Activated naive CD4-positive, alpha-beta T cell treated with anti-CD3 and anti-CD28 coated beads, Interleukin-2, amount 10 ng/mL, durations not matched to agents 7 days and 5 days (primary cell): ENCODE data around the gene RAD51B.
A peak's percentile ranks its signal among the peaks of the same experiment; 100 is the strongest.
"Not testable (repeated sequence)": the region's sequence is repeated elsewhere in the genome, so short reads cannot be mapped to it uniquely, and the experiment has no call there.

Source experiments
- CTCF ChIA-PET: fragments of 350-600 bp; sonication (Branson Sonifier 250); formaldehyde crosslinking; loops from one replicate; lab custom pipeline; 2021; ENCODE audit warnings: antibody characterized with exemption; lab: Charles Lee
- DNase-seq: peaks from one replicate; pipeline ENCODE4 v3.0.0-alpha.2; 2020
- H3K27ac Mint-ChIP-seq: one replicate; pipeline ENCODE4 v1.8.0; 2021; ENCODE audit warnings: mild to moderate bottlenecking, moderate library complexity, mixed read lengths
- H3K27me3 Mint-ChIP-seq: one replicate; pipeline ENCODE4 v1.8.0; 2021; ENCODE audit warnings: mild to moderate bottlenecking, mixed read lengths
- H3K36me3 Mint-ChIP-seq: one replicate; pipeline ENCODE4 v1.8.0; 2021; ENCODE audit warnings: mixed read lengths
- H3K4me1 Mint-ChIP-seq: one replicate; pipeline ENCODE4 v1.8.0; 2021; ENCODE audit warnings: mixed read lengths
- H3K4me3 Mint-ChIP-seq: one replicate; pipeline ENCODE4 v1.8.0; 2021; ENCODE audit warnings: mild to moderate bottlenecking, moderate library complexity, mixed read lengths
- H3K9me3 Mint-ChIP-seq: one replicate; pipeline ENCODE4 v1.8.0; 2021; ENCODE audit warnings: mixed read lengths

Gene RAD51B

GRCh38 chr14:68691031-68691791 lies 871.6 kb downstream of the RAD51B start:
- DNase-seq = peak; percentile 19
- H3K36me3 Mint-ChIP-seq = no peaks in the 10 kb centered on the region
- H3K4me3 Mint-ChIP-seq = no peak overlapping the region
- peaks cover 43% of the 10 kb centered on the region for H3K27me3 Mint-ChIP-seq
- CTCF ChIA-PET = no interaction called here
- H3K9me3 Mint-ChIP-seq = no peaks in the 10 kb centered on the region
- H3K27ac Mint-ChIP-seq = no peak overlapping the region
- H3K4me1 Mint-ChIP-seq = peaks cover 17% of the 10 kb centered on the region

GRCh38 chr14:68691792-68692118 lies 872.2 kb downstream of the RAD51B start:
- DNase-seq = no peak
- Mint-ChIP-seq H3K4me3 (no peak overlapping the region), H3K9me3 (no peaks in the 10 kb centered on the region), H3K27me3 (peaks cover 43% of the 10 kb centered on the region), H3K27ac (no peak overlapping the region), H3K36me3 (no peaks in the 10 kb centered on the region), H3K4me1 (peaks cover 12% of the 10 kb centered on the region)
- CTCF ChIA-PET = no interaction called here

- Mint-ChIP-seq H3K27ac (no peak overlapping the region), H3K4me1 (peaks cover 9% of the 10 kb centered on the region), H3K4me3 (no peak overlapping the region), H3K27me3 (peaks cover 43% of the 10 kb centered on the region), H3K9me3 (no peaks in the 10 kb centered on the region), H3K36me3 (no peaks in the 10 kb centered on the region)
- CTCF ChIA-PET = no interaction called here
- no peak for DNase-seq
These were observed 872.6 kb downstream of the RAD51B start for GRCh38 chr14:68692216-68692615.

- Mint-ChIP-seq H3K36me3 (no peaks in the 10 kb centered on the region), H3K9me3 (no peaks in the 10 kb centered on the region), H3K4me3 (no peak overlapping the region), H3K27me3 (peaks cover 39% of the 10 kb centered on the region), H3K4me1 (peaks cover 9% of the 10 kb centered on the region), H3K27ac (no peak overlapping the region)
- DNase-seq = peak; percentile 6
- CTCF ChIA-PET = no interaction called here
These were observed 873.6 kb downstream of the RAD51B start for GRCh38 chr14:68692916-68693771.

GRCh38 chr14:68693926-68694325 lies 874.3 kb downstream of the RAD51B start:
- no peaks in the 10 kb centered on the region for H3K9me3 Mint-ChIP-seq
- peaks cover 9% of the 10 kb centered on the region for H3K4me1 Mint-ChIP-seq
- DNase-seq = peak; percentile 3
- CTCF ChIA-PET = no interaction called here
- H3K4me3 Mint-ChIP-seq = no peak overlapping the region
- H3K36me3 Mint-ChIP-seq = no peaks in the 10 kb centered on the region
- H3K27me3 Mint-ChIP-seq = peaks cover 35% of the 10 kb centered on the region
- no peak overlapping the region for H3K27ac Mint-ChIP-seq

GRCh38 chr14:68694516-68695235 lies 875.1 kb downstream of the RAD51B start:
- H3K36me3 Mint-ChIP-seq = no peaks in the 10 kb centered on the region
- no peak overlapping the region for H3K4me3 Mint-ChIP-seq
- DNase-seq = peak; percentile 11
- CTCF ChIA-PET = interaction anchor here (1.3 kb wide), 1 partner anchor 22 kb away, joined by 3 read pairs; no protein-coding TSS in a partner anchor
- H3K27me3 Mint-ChIP-seq = peaks cover 27% of the 10 kb centered on the region
- peaks cover 9% of the 10 kb centered on the region for H3K4me1 Mint-ChIP-seq
- no peak overlapping the region for H3K27ac Mint-ChIP-seq
- H3K9me3 Mint-ChIP-seq = no peaks in the 10 kb centered on the region

- Mint-ChIP-seq H3K4me1 (peaks cover 9% of the 10 kb centered on the region), H3K27ac (peak overlapping the region; percentile 57), H3K9me3 (no peaks in the 10 kb centered on the region), H3K36me3 (no peaks in the 10 kb centered on the region), H3K27me3 (peaks cover 21% of the 10 kb centered on the region), H3K4me3 (no peak overlapping the region)
- CTCF ChIA-PET = interaction anchor here (1.3 kb wide), 1 partner anchor 22 kb away, joined by 3 read pairs; no protein-coding TSS in a partner anchor
- peak; percentile 18 for DNase-seq
These were observed 875.8 kb downstream of the RAD51B start for GRCh38 chr14:68695326-68695768.

- peaks cover 9% of the 10 kb centered on the region for H3K4me1 Mint-ChIP-seq
- H3K27me3 Mint-ChIP-seq = peaks cover 18% of the 10 kb centered on the region
- no peaks in the 10 kb centered on the region for H3K9me3 Mint-ChIP-seq
- H3K27ac Mint-ChIP-seq = no peak overlapping the region
- H3K36me3 Mint-ChIP-seq = no peaks in the 10 kb centered on the region
- DNase-seq = peak; percentile 1
- H3K4me3 Mint-ChIP-seq = no peak overlapping the region
- CTCF ChIA-PET = interaction anchor here (1.3 kb wide), 1 partner anchor 21 kb away, joined by 3 read pairs; no protein-coding TSS in a partner anchor
These were observed 876.3 kb downstream of the RAD51B start for GRCh38 chr14:68695856-68696255.

- CTCF ChIA-PET = no interaction called here
- Mint-ChIP-seq H3K36me3 (no peaks in the 10 kb centered on the region), H3K4me1 (peaks cover 9% of the 10 kb centered on the region), H3K9me3 (no peaks in the 10 kb centered on the region), H3K27ac (no peak overlapping the region), H3K27me3 (peaks cover 18% of the 10 kb centered on the region), H3K4me3 (no peak overlapping the region)
- peak; percentile 11 for DNase-seq
These were observed 876.7 kb downstream of the RAD51B start for GRCh38 chr14:68696266-68696665.

GRCh38 chr14:68696721-68697495 lies 877.3 kb downstream of the RAD51B start:
- H3K4me1 Mint-ChIP-seq = peaks cover 9% of the 10 kb centered on the region
- CTCF ChIA-PET = no interaction called here
- no peak overlapping the region for H3K4me3 Mint-ChIP-seq

GRCh38 chr14:68698773-68699172 lies 879.2 kb downstream of the RAD51B start:
- H3K36me3 Mint-ChIP-seq, H3K9me3 Mint-ChIP-seq, H3K4me1 Mint-ChIP-seq, H3K27ac Mint-ChIP-seq, H3K4me3 Mint-ChIP-seq, H3K27me3 Mint-ChIP-seq, CTCF ChIA-PET: not testable (repeated sequence)
- peak; percentile 1 for DNase-seq

More at GRCh38 chr14:68696721-68697495, 877.3 kb downstream of the RAD51B start:
- Mint-ChIP-seq H3K36me3 (no peaks in the 10 kb centered on the region), H3K27me3 (peaks cover 14% of the 10 kb centered on the region), H3K9me3 (no peaks in the 10 kb centered on the region), H3K27ac (no peak overlapping the region)
- peak; percentile 14 for DNase-seq

GRCh38 chr14:68701001-68701741 lies 881.6 kb downstream of the RAD51B start:
- no peaks in the 10 kb centered on the region for H3K9me3 Mint-ChIP-seq
- peaks cover 14% of the 10 kb centered on the region for H3K27me3 Mint-ChIP-seq
- H3K36me3 Mint-ChIP-seq = no peaks in the 10 kb centered on the region
- H3K27ac Mint-ChIP-seq = no peak overlapping the region
- DNase-seq = peak; percentile 3
- H3K4me3 Mint-ChIP-seq = no peak overlapping the region
- CTCF ChIA-PET = interaction anchor here (0.7 to 1.0 kb wide), 2 partner anchors 21 to 88 kb away, joined by 3 to 4 read pairs; no protein-coding TSS in a partner anchor
- H3K4me1 Mint-ChIP-seq = no peaks in the 10 kb centered on the region

- H3K27me3 Mint-ChIP-seq = peaks cover 21% of the 10 kb centered on the region
- no peaks in the 10 kb centered on the region for H3K4me1 Mint-ChIP-seq
- H3K27ac Mint-ChIP-seq = peak overlapping the region; percentile 35
- no peak overlapping the region for H3K4me3 Mint-ChIP-seq
- H3K9me3 Mint-ChIP-seq = no peaks in the 10 kb centered on the region
- CTCF ChIA-PET = interaction anchor here (0.6 to 1.0 kb wide), 3 partner anchors 22 to 289 kb away, joined by 3 to 4 read pairs (median 3); no protein-coding TSS in a partner anchor
- no peaks in the 10 kb centered on the region for H3K36me3 Mint-ChIP-seq
- DNase-seq = peak; percentile 13
These were observed 882.6 kb downstream of the RAD51B start for GRCh38 chr14:68702135-68702534.
